Keratinocyte (primary cell): ENCODE measurements around the gene SYNPR. TPM values are rescaled to one million over a fixed set of nuclear protein-coding genes. Genes with fewer than 3 reads are reported as not detected.

Experiments
- DNase-seq: peaks from one replicate; pipeline ENCODE4 v3.0.0-alpha.2; 2011; ENCODE audit warnings: low read depth, missing footprints, low spot score
- FAIRE-seq: peaks from 2 replicates; lab custom pipeline; 2011; peaks lifted over from hg19 to GRCh38; lab: Jason Lieb, UNC
- H2AFZ ChIP-seq: 2 replicates; pipeline ENCODE4 v1.6.0; 2012; ENCODE audit warnings: low read length, control low read depth, inconsistent platforms; ENCODE audit not compliant: control insufficient read depth
- H3K27ac ChIP-seq: 2 replicates; pipeline ENCODE4 v1.5.1; 2011; ENCODE audit warnings: low read length; ENCODE audit not compliant: control insufficient read depth, insufficient read depth
- H3K27me3 ChIP-seq: 3 replicates; pipeline ENCODE4 v1.6.0; 2011; ENCODE audit warnings: low read length; ENCODE audit not compliant: control insufficient read depth, insufficient read depth; ENCODE audit errors: extremely low read depth
- H3K36me3 ChIP-seq, 2 experiments: 2 replicates in 1 of 2; 3 replicates in 1 of 2; pipeline ENCODE4 v1.5.1; 2011; ENCODE audit warnings: low read length in 2 of 2, mild to moderate bottlenecking in 1 of 2; ENCODE audit not compliant: control insufficient read depth in 2 of 2, insufficient read depth in 2 of 2; ENCODE audit errors: extremely low read depth in 1 of 2
- H3K4me1 ChIP-seq: 3 replicates; pipeline ENCODE4 v1.5.1; 2011; ENCODE audit warnings: low read length; ENCODE audit not compliant: control insufficient read depth, insufficient read depth; ENCODE audit errors: extremely low read depth
- H3K4me2 ChIP-seq: 3 replicates; pipeline ENCODE4 v1.6.0; 2011; ENCODE audit warnings: low read depth, low read length; ENCODE audit not compliant: control insufficient read depth, insufficient read depth; ENCODE audit errors: extremely low read depth
- H3K4me3 ChIP-seq, 3 experiments: fragments of 200-600 bp in 1 of 3; sonication (generic) in 1 of 3; 2 replicates in 2 of 3; 3 replicates in 1 of 3; pipeline ENCODE4 v1.5.1; 2011 to 2016; ENCODE audit warnings: low read length in 3 of 3, mild to moderate bottlenecking in 3 of 3, control low read depth in 2 of 3, inconsistent platforms in 1 of 3, low read depth in 1 of 3, mixed read lengths in 1 of 3, mixed run types in 1 of 3, moderate library complexity in 1 of 3; ENCODE audit not compliant: control insufficient read depth in 2 of 3, insufficient read depth in 2 of 3; ENCODE audit errors: extremely low read depth in 1 of 3
- H3K79me2 ChIP-seq: 2 replicates; pipeline ENCODE4 v1.6.0; 2012; ENCODE audit warnings: low read length; ENCODE audit not compliant: control insufficient read depth, insufficient read depth
- H3K9ac ChIP-seq: 3 replicates; pipeline ENCODE4 v1.6.0; 2011; ENCODE audit warnings: low read length; ENCODE audit not compliant: control insufficient read depth, insufficient read depth; ENCODE audit errors: extremely low read depth
- H3K9me1 ChIP-seq: 3 replicates; pipeline ENCODE4 v1.6.0; 2011; ENCODE audit warnings: low read length; ENCODE audit not compliant: control insufficient read depth, insufficient read depth; ENCODE audit errors: extremely low read depth
- H3K9me3 ChIP-seq: 2 replicates; pipeline ENCODE4 v1.5.1; 2012; ENCODE audit warnings: low read depth, low read length; ENCODE audit not compliant: control insufficient read depth
- H4K20me1 ChIP-seq: 3 replicates; pipeline ENCODE4 v1.6.0; 2011; ENCODE audit warnings: low read length; ENCODE audit not compliant: control insufficient read depth, insufficient read depth; ENCODE audit errors: extremely low read depth
- EZH2 ChIP-seq: IDR thresholded peaks from one replicate; pipeline ENCODE4 v1.6.1; 2012; ENCODE audit warnings: inconsistent platforms, mild to moderate bottlenecking, low read length, moderate library complexity
- dilution Hi-C: fragments of 300-500 bp; cut with MboI; formaldehyde crosslinking; loops from one replicate; pipeline ENCODE4 v1.7.0; 2020; ENCODE audit warnings: low sequenced_read_pairs; ENCODE audit not compliant: extremely low pct_ligation_motif_present
- polyA plus RNA-seq, 5 experiments: library from polyadenylated mRNA; depleted of rRNA in 3 of 5; stranded (reverse) in 3 of 5; stranded (forward) in 1 of 5; unstranded in 1 of 5; fragments of >200 nt; gene quantifications; 1 replicate in 1 of 5; 2 replicates in 3 of 5; 3 replicates in 1 of 5; pipeline versions ENCODE4 v1.2.1 to v1.2.3, GENCODE V29; 2011 to 2012; ENCODE audit warnings: missing spikeins in 2 of 5, low read depth in 1 of 5, low replicate concordance in 1 of 5
- TF ChIP-seq, protein P1 (sequence below), 3 experiments: IDR thresholded peaks in 1 of 3; conservative IDR thresholded peaks in 1 of 3; optimal IDR thresholded peaks in 1 of 3; 2 replicates in 2 of 3; 3 replicates in 1 of 3; pipeline versions ENCODE3 to v1.5.1; 2011; ENCODE audit warnings: low read length in 3 of 3, mild to moderate bottlenecking in 3 of 3, moderate library complexity in 2 of 3, control low read depth in 1 of 3, inconsistent platforms in 1 of 3; ENCODE audit not compliant: insufficient read depth in 2 of 3; ENCODE audit errors: extremely low read depth in 1 of 3

The SYNPR gene
- polyA plus RNA-seq, 1 donor (not counting 4 experiments of a cell fraction or from before 2014, with no cell fraction given): not detected

DNA sequence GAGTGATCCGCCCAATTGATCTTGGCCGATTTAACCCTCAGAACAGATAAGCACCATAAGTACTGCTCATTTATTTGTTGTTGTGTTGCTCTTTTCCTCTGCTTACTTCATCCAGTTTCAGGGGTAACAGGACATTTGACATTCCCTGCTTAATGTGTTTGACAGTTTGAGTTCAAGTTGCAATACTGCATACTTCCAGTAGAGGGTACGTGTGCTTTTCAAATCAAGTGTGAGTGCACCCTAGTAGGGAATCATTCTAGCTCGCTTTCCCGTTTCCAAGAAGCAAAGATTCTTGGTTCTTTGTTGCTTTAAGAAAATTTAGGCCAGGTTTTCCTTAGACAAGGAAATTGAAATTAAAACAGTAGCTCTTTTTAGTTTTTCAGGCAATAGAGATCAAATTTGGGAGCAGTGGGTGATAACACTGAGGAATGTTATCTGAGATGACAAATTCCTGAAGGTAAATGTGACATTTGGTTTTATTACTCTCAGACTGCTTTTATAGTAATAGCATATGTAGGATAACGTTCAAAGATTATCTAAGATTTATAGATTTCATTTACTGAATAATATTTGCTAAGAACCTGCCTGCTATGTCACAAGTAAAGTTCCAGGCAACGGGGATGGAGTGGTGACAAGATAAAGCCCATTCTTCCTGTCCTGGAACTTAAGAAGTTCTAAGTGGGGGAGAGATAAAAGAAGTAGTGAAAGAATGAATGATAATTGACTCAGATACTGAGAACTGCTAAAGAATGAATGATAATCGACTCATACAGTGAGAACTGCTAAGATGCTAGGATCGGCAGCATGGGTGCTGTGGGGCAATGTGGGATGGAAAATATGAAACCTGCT, 73.3 kb downstream of the SYNPR start:
- no peak overlapping the region for H3K9ac ChIP-seq
- no peak overlapping the region for H3K4me3 ChIP-seq
- no peaks in the 10 kb centered on the region for H3K36me3 ChIP-seq
- TF ChIP-seq, protein P1, sequence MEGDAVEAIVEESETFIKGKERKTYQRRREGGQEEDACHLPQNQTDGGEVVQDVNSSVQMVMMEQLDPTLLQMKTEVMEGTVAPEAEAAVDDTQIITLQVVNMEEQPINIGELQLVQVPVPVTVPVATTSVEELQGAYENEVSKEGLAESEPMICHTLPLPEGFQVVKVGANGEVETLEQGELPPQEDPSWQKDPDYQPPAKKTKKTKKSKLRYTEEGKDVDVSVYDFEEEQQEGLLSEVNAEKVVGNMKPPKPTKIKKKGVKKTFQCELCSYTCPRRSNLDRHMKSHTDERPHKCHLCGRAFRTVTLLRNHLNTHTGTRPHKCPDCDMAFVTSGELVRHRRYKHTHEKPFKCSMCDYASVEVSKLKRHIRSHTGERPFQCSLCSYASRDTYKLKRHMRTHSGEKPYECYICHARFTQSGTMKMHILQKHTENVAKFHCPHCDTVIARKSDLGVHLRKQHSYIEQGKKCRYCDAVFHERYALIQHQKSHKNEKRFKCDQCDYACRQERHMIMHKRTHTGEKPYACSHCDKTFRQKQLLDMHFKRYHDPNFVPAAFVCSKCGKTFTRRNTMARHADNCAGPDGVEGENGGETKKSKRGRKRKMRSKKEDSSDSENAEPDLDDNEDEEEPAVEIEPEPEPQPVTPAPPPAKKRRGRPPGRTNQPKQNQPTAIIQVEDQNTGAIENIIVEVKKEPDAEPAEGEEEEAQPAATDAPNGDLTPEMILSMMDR (optimal IDR thresholded peaks at IDR 0.05 in 1 of 3, IDR thresholded peaks at IDR 0.05 in 1 of 3, conservative IDR thresholded peaks at IDR 0.05 in 1 of 3; ENCODE audit: extremely low read depth in 1 of 3, insufficient read depth in 2 of 3, low read length in 3 of 3): peak; percentile 70 to 79 (median 79)
- TF ChIP-seq EZH2: no peak
- H3K27me3 ChIP-seq: no peaks in the 10 kb centered on the region
- H3K79me2 ChIP-seq: no peaks in the 10 kb centered on the region
- no peaks in the 10 kb centered on the region for H3K4me1 ChIP-seq
- dilution Hi-C loops: no loop called here
- FAIRE-seq: peak; percentile 96
- H4K20me1 ChIP-seq: no peaks in the 10 kb centered on the region
- no peaks in the 10 kb centered on the region for H3K9me3 ChIP-seq
- H3K27ac ChIP-seq: no peak overlapping the region
- no peaks in the 10 kb centered on the region for H3K9me1 ChIP-seq
- no peak overlapping the region for H2AFZ ChIP-seq
- H3K4me2 ChIP-seq: no peak overlapping the region
- peak; percentile 45 for DNase-seq

- H3K4me3 ChIP-seq: no peak overlapping the region
- H3K79me2 ChIP-seq: no peaks in the 10 kb centered on the region
- H3K9ac ChIP-seq: no peak overlapping the region
- FAIRE-seq (no peak), DNase-seq (no peak)
- no peak overlapping the region for H3K27ac ChIP-seq
- dilution Hi-C loops: no loop called here
- H3K4me2 ChIP-seq: no peak overlapping the region
- no peak overlapping the region for H2AFZ ChIP-seq
- no peak for TF ChIP-seq EZH2
- TF ChIP-seq, protein P1 (optimal IDR thresholded peaks at IDR 0.05 in 1 of 3, IDR thresholded peaks at IDR 0.05 in 1 of 3, conservative IDR thresholded peaks at IDR 0.05 in 1 of 3; ENCODE audit: extremely low read depth in 1 of 3, insufficient read depth in 2 of 3, low read length in 3 of 3): no peak
- H3K9me1 ChIP-seq: no peaks in the 10 kb centered on the region
- no peaks in the 10 kb centered on the region for H4K20me1 ChIP-seq
- H3K9me3 ChIP-seq: no peaks in the 10 kb centered on the region
- H3K4me1 ChIP-seq: no peaks in the 10 kb centered on the region
- H3K27me3 ChIP-seq: no peaks in the 10 kb centered on the region
- no peaks in the 10 kb centered on the region for H3K36me3 ChIP-seq
These were observed 73.8 kb downstream of the SYNPR start for GRCh38 chr3:63352008-63352279.
